Stimulated activated naive CD8-positive, alpha-beta T cell treated with anti-CD3 and anti-CD28 coated beads, Interleukin-15, amount 100 ng/mL, for 72 hours (primary cell): ENCODE measurements around the gene SALL3.
"Not testable (repeated sequence)": the region's sequence is repeated elsewhere in the genome, so short reads cannot be mapped to it uniquely, and the experiment has no call there.

Experiments used
- ATAC-seq: fragments of 150-1000 bp; cut with Tn5 transposase; 2 replicates; pipeline ENCODE4 v1.10.0; 2021; ENCODE audit warnings: mild to moderate bottlenecking, moderate library complexity
- DNase-seq, 2 donors: peaks; one replicate each; pipeline ENCODE4 v3.0.0; 2021 to 2022
- H3K27ac Mint-ChIP-seq, 2 donors: one replicate each; pipeline ENCODE4 v1.8.0; 2022; ENCODE audit warnings: mild to moderate bottlenecking in 2 of 2, mixed read lengths in 2 of 2, moderate library complexity in 2 of 2
- H3K27me3 Mint-ChIP-seq: one replicate; pipeline ENCODE4 v1.8.0; 2022; ENCODE audit warnings: mixed read lengths
- H3K4me1 Mint-ChIP-seq: one replicate; pipeline ENCODE4 v1.8.0; 2022; ENCODE audit warnings: mild to moderate bottlenecking, mixed read lengths
- H3K4me3 Mint-ChIP-seq, 2 donors: one replicate each; pipeline ENCODE4 v1.8.0; 2022; ENCODE audit warnings: mild to moderate bottlenecking in 2 of 2, mixed read lengths in 2 of 2, moderate library complexity in 1 of 2
- H3K9me3 Mint-ChIP-seq, 2 donors: one replicate each; pipeline ENCODE4 v1.8.0; 2022; ENCODE audit warnings: mixed read lengths in 2 of 2

The SALL3 gene

DNA sequence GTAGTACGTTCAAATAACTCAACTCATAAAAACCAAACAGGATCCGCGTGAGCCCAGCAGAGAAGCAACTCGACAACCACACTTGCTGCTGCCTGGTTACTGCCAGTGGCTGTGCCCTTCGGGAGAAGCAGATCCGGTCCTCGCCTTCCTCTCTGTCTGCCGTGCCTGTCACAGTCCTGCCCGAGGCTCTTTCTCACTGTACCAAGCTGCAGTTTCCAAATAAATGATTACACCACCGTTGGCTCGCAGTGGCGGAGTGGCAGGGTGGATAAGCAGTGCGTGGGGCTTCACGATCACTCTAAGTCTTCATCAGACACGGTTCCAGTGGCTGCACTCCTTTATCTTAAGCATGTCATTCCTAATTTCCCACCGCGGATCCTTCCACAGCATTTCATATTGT lies 26.1 kb upstream of the SALL3 start:
- H3K4me1 Mint-ChIP-seq, result no peaks in the 10 kb centered on the region
- H3K4me3 Mint-ChIP-seq, result no peak overlapping the region
- DNase-seq (no peak), ATAC-seq (no peak)
- no peak overlapping the region for H3K27ac Mint-ChIP-seq
- H3K9me3 Mint-ChIP-seq, result peaks cover 5 to 9% of the 10 kb centered on the region in 2 donors
- peaks cover 11% of the 10 kb centered on the region for H3K27me3 Mint-ChIP-seq

DNA sequence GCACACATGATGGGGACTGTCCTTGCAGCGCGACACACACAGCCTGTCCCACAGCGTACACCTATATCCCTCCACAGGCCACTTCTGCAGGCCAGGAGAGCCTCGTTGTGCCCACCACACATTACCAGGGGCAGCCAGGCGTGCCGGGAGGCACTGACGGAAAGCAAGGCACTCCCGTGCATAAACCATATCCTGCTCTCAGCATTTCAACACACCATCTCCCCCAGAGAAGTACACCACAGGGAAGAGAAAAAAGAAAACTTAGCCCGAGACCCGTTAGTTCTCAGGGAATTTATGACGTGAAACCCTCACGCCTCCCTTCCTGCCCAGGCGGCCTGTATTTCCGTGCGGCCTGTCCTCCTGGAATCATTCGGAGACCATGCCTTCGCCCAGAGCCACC lies 24.6 kb upstream of the SALL3 start:
- H3K4me1 Mint-ChIP-seq, result no peaks in the 10 kb centered on the region
- peaks cover 5 to 9% of the 10 kb centered on the region in 2 donors for H3K9me3 Mint-ChIP-seq
- no peak overlapping the region for H3K27ac Mint-ChIP-seq
- ATAC-seq (no peak), DNase-seq (no peak)
- H3K4me3 Mint-ChIP-seq, result no peak overlapping the region
- H3K27me3 Mint-ChIP-seq, result peaks cover 6% of the 10 kb centered on the region

DNA sequence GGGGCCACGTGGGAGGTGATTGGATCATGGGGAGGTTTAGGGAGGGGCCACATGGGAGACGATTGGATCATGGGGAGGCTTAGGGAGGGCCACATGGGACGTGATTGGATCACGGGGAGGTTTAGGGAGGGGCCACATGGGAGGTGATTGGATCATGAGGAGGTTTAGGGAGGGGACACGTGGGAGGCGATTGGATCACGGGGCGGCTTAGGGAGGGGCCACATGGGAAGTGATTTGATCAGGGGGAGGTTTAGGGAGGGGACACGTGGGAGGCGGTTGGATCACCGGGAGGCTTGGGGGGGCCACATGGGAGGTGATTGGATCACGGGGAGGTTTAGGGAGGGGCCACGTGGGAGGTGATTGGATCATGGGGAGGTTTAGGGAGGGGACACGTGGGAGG lies 22.5 kb upstream of the SALL3 start:
- Mint-ChIP-seq H3K4me3 (no peak overlapping the region), H3K4me1 (no peaks in the 10 kb centered on the region), H3K9me3 (peaks cover 6 to 7% of the 10 kb centered on the region in 2 donors), H3K27me3 (peaks cover 6% of the 10 kb centered on the region), H3K27ac (no peak overlapping the region)
- no peak for DNase-seq
- ATAC-seq, result no peak

DNA sequence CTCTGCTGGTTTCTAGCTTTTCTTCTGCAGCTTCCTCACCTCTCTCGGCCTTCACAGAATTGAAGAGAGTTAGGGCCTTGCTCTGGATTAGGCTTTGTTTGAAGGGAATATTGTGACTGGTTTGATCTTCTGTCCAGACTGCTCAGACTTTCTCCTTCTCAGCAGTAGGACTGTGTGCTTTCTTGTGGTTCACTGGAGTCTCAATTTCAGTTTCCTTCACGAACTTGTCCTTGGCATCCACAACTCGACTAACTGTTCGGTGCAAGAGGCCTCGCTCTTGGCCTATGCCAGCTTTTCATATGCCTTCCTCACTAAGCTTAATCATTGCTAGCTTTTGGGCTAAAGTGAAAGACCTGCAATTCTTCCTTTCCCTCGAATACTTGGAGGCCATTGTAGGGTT lies 18.9 kb upstream of the SALL3 start:
- Mint-ChIP-seq H3K27me3 (no peaks in the 10 kb centered on the region), H3K9me3 (peaks cover 20 to 21% of the 10 kb centered on the region in 2 donors), H3K27ac (no peak overlapping the region), H3K4me3 (no peak overlapping the region), H3K4me1 (no peaks in the 10 kb centered on the region)
- no peak for DNase-seq
- ATAC-seq, result no peak

DNA sequence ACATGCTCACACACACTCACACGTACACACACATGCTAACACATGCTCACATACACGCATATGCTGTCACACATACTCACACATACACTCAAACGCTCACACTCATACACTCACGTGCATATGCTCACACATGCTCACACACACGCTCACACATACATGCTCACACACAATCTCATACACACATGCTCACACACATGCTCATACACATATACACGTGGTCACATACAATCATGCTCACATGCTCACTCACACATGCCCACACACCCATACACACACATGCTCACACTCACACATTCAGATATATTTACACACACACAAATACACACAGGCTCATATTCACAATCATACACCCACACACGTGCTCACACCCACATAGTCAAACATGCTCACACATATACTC lies 17.5 kb upstream of the SALL3 start:
- H3K9me3 Mint-ChIP-seq, result peaks cover 20 to 21% of the 10 kb centered on the region in 2 donors
- H3K27me3 Mint-ChIP-seq, result no peaks in the 10 kb centered on the region
- no peak for ATAC-seq
- DNase-seq, result no peak
- H3K4me3 Mint-ChIP-seq, result no peak overlapping the region
- no peaks in the 10 kb centered on the region for H3K4me1 Mint-ChIP-seq
- no peak overlapping the region for H3K27ac Mint-ChIP-seq

DNA sequence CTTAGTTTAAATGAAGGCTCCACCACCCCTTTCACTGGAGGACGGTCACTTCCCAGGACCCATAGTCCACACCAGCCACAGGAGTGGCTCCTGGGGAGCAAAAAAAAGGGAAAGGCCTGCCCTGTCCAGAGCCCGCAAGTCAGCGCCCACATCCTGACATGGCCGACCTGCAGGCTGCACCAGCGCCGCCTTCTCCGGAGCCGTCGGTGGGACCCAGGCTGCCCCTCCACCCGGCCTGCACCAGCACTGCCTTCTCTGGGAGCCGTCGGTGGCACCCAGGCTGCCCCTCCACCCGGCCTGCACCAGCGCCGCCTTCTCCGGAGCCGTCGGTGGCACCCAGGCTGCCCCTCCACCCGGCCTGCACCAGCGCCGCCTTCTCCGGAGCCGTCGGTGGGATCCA lies 14.9 kb upstream of the SALL3 start:
- peaks cover 20 to 21% of the 10 kb centered on the region in 2 donors for H3K9me3 Mint-ChIP-seq
- DNase-seq, H3K27ac Mint-ChIP-seq, ATAC-seq, H3K4me3 Mint-ChIP-seq, H3K4me1 Mint-ChIP-seq: not testable (repeated sequence)
- peaks cover 19% of the 10 kb centered on the region for H3K27me3 Mint-ChIP-seq

DNA sequence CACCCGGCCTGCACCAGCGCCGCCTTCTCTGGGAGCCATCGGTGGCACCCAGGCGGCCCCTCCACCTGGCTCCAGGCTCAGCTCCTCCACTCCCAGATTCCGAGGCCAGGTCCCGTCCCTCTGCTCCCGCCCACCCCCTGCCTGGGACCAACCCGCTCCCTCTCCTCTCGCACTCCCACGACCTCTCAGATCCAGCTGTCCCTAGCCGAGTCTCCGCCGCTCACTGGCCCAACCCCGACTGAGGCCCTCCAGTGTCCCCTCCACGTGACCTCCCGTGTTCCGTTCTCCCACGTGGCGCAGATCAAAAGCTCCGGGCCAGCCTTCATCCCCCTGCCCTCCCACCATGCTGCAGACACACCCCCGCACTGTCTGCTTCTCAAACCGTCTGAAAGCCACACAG lies 14.4 kb upstream of the SALL3 start:
- Mint-ChIP-seq H3K9me3 (peaks cover 20 to 21% of the 10 kb centered on the region in 2 donors), H3K4me3 (no peak overlapping the region), H3K4me1 (no peaks in the 10 kb centered on the region), H3K27me3 (peaks cover 24% of the 10 kb centered on the region), H3K27ac (no peak overlapping the region)
- DNase-seq (no peak), ATAC-seq (no peak)

DNA sequence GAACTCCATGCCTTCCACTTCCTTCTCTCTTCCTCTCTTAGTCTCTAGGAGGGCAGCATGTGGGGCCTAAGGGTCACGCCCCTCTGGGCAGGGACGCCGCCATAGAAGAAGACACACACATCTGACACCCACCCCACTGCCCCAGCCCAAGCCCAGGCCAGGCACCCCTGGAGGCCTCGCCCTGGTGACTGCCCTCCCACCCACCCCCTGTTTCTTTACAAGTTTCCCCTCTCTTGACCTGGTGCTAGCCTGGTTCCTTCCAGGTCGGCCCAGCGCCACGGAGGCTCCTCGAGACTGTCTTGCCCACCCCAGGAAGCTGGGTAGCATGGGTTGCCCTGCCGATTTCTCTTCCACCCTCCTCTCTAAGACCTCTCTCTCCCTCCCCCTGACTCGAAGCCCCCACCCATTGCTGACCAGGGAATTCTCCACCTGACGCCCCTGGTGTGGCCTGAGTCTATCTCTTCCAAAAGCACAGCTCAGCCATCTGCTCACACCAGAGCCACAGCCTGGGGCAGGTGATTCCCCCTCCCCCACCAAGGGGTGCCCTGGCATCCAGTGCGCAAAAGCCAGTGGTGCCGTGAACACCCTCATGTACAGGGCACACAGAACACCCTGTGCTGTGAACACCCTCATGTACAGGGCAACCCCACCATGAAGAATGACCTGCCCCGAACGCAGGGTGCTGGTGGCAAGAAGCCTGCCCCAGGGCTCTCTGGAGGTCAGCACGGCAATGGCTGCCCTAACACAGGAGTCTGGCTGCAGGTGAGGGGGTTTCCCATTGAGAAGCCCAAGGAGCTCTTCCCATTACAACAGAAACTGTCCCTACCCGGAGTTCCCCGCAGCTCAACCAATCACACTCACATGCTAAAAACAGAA lies 13.5 kb upstream of the SALL3 start:
- Mint-ChIP-seq H3K9me3 (peaks cover 20 to 21% of the 10 kb centered on the region in 2 donors), H3K27ac (no peak overlapping the region)

DNA sequence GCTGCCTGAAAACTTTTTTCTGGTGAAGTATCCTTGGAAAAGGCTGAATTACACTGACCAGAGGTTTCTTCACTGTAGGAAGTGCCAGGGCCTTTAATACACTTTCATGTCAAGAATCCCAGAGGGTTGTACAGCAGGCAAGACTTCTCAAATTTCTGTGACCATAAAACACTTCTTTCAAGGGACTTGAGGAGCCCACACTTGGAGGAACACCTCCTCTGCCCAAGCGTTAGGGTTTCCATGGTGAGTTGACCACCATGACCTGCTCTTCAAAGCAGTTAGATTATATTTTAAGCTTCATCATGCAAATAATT lies 12.9 kb upstream of the SALL3 start:
- Mint-ChIP-seq H3K27ac (no peak overlapping the region), H3K27me3 (peaks cover 39% of the 10 kb centered on the region), H3K4me1 (no peaks in the 10 kb centered on the region), H3K9me3 (peaks cover 18% of the 10 kb centered on the region in 2 donors), H3K4me3 (no peak overlapping the region)
- DNase-seq (no peak), ATAC-seq (no peak)

More for the DNA sequence above, 13.5 kb upstream of the SALL3 start:
- no peaks in the 10 kb centered on the region for H3K4me1 Mint-ChIP-seq
- DNase-seq (no peak), ATAC-seq (peak; percentile 33)
- no peak overlapping the region for H3K4me3 Mint-ChIP-seq
- H3K27me3 Mint-ChIP-seq, result peaks cover 33% of the 10 kb centered on the region

DNA sequence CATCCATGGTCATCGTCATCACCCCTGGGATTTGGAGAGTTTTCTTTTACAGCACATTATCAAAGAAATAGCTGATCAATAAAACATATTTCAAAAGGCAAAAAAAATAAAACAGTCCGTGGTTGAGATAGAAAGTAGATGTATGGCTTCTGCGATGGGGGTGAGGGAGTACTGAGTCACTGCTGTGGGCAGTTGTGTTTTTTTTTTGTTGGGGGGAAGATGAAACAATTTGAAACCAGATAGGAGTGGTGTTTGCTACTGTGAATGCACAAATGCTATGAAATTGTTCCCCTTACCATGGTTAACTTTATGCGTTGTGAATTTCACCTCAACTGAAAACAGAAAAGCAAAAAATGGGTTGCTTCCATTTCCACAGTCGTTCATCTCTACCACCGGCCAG lies 11.9 kb upstream of the SALL3 start:
- ATAC-seq (peak; percentile 70), DNase-seq (no peak)
- peaks cover under 1% of the 10 kb centered on the region for H3K4me1 Mint-ChIP-seq
- H3K27ac Mint-ChIP-seq, result no peak overlapping the region
- peaks cover 49% of the 10 kb centered on the region for H3K27me3 Mint-ChIP-seq
- peaks cover 8 to 9% of the 10 kb centered on the region in 2 donors for H3K9me3 Mint-ChIP-seq
- H3K4me3 Mint-ChIP-seq, result no peak overlapping the region

DNA sequence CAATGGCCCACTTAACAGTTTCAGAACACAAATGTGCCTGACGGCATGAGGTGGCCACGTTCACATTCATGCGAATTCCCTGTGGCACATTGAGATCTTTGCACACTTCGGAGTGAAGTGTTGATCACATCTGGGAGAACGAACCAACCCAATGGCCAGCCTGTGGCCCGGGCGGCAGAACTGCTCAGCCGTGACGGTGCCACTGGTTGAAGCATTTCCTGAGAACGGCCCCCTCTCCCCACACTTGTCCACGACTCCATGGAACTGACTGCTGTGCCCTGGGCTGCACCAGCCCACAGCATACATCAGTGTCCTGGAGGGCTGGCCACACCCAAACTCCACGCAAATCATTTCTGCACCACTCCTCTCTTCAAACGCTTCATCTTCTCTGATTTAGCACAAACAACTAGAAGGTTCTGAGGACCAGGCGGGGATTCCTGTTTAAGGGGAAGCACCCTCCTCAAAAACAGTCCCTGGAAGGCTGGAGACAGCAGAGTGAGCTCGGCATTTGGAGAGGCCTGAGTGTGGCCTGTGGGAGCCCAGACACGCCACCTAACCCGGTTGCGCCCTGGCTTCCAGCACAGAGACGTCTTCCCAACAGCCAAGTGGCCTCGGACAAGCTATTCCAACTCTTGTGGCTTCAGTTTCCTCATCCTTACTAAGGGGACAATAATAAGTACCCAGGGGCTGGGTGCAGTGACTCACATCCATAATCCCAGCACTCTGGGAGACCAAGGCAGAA lies 9.9 kb upstream of the SALL3 start:
- Mint-ChIP-seq H3K9me3 (no peaks in the 10 kb centered on the region), H3K27ac (no peak overlapping the region), H3K4me3 (no peak overlapping the region), H3K4me1 (peaks cover 9% of the 10 kb centered on the region), H3K27me3 (peaks cover 66% of the 10 kb centered on the region)
- DNase-seq (no peak), ATAC-seq (no peak)

DNA sequence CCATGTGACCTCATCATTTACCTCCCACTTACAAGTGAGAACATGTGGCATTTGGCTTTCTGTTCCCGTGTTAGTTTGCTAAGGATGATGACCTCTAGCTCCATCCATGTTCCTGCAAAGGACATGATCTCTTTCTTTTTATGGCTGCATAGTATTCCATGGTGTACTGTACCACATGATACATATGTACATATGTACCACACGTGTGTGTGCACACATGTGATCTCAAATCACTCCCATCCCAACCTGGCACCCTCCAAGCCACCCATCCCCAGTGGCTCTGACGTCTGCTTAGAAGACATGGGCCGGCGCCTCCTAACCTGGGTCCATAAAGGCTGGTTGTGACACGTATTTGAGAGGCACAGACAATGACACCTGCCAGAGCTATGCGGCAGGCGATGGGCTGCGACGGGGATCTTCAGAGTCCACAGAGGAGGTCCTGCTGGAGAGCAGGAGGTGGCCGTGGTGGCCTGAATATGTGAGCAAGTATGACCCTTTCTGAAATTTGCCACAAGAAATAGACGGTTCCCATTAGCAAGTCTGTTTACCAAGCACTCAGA lies 8.8 kb upstream of the SALL3 start:
- ATAC-seq, result no peak
- Mint-ChIP-seq H3K27ac (no peak overlapping the region), H3K27me3 (peaks cover 77% of the 10 kb centered on the region)

DNA sequence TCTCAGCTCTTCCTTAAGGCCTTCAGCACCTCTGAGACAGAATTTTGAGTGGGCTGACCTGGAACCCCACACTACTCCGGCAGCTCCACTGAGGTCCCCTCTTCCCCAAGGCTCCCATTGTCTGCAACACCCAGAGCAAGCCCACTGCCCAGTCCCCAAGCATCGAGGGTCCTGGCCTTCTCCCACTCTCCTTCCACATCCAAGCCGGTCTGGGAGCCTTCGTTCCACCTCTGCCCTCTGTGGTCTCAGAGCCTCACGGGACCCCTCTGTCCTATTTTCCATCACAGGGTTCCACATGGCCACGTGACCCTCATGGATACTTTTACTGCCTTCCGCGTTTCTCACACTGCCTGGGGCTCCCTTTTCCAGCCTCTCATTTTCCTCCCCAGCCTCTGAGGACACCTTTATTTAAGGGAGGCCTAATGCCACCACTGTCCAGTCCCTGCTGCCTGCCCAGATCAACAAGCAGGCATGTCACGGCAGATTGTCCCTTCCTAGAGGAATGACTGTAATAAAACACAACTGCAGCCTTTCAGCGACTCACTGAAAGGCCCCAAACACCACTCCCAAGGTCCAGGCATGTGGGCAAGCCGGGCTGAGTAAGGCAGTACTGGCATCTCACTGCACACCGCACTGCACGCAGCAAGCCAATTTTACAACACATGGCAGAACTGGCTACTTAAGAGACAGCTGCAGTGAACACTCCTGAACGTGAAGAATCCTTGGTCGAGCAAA lies 7.9 kb upstream of the SALL3 start:
- DNase-seq (no peak), ATAC-seq (no peak)
- no peak overlapping the region for H3K27ac Mint-ChIP-seq
- H3K4me1 Mint-ChIP-seq, result peaks cover 11% of the 10 kb centered on the region
- H3K9me3 Mint-ChIP-seq, result no peaks in the 10 kb centered on the region
- peaks cover 85% of the 10 kb centered on the region for H3K27me3 Mint-ChIP-seq
- H3K4me3 Mint-ChIP-seq, result no peak overlapping the region

More for the DNA sequence above, 8.8 kb upstream of the SALL3 start:
- peaks cover 11% of the 10 kb centered on the region for H3K4me1 Mint-ChIP-seq
- DNase-seq, result no peak
- no peak overlapping the region for H3K4me3 Mint-ChIP-seq
- no peaks in the 10 kb centered on the region for H3K9me3 Mint-ChIP-seq

DNA sequence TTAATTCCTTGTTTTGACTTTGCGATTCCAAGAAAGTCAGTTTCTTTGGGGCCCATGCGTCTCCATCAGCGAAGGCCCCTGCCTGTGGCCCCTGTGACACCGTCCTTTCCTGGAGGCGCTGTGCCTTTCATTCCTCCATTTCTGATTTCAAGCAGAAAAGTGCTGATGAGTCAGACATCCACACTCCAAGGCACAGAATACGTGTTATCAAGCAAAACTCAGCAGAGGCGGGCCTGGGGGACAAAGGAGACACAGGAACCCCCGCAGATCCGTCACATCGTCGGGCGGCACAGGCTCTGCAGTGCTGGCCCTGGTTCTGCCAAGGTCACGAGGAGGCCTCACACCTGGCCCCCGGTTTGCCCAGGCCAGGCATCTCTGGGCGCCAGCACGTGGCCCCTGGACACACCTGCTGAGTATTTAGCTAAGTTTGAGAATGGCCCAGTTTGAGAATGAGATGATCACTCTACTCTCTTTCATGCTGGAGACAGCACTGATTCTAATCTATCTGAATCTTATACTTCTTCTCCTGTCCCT lies 7.2 kb upstream of the SALL3 start:
- no peaks in the 10 kb centered on the region for H3K9me3 Mint-ChIP-seq
- peaks cover 18% of the 10 kb centered on the region for H3K4me1 Mint-ChIP-seq
- no peak for DNase-seq
- no peak overlapping the region for H3K27ac Mint-ChIP-seq
- no peak for ATAC-seq
- peaks cover 93% of the 10 kb centered on the region for H3K27me3 Mint-ChIP-seq
- H3K4me3 Mint-ChIP-seq, result no peak overlapping the region

DNA sequence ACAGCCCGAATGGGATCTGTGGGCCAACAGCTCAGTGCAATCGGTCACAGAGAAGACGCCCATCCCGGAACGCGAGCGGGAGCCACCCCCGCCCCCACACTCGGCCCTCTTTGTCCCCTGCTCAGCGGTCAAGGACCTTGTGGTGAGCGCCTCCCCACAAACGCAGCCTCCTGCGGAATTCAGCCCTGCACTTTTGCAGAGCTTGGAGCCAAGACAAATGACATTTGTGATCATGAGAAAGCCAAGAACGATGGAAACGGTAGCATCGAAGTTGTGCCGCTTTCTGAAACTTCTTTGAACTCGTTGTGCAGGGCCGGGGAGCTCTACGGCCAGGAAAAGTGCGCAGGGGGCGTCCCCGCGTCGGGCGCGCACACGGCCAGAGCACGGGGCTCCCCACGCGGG lies 6.7 kb upstream of the SALL3 start:
- DNase-seq, result no peak
- Mint-ChIP-seq H3K27me3 (peaks cover 97% of the 10 kb centered on the region), H3K4me3 (peak overlapping the region; percentile 27 to 36), H3K4me1 (peaks cover 23% of the 10 kb centered on the region), H3K9me3 (no peaks in the 10 kb centered on the region), H3K27ac (no peak overlapping the region)
- ATAC-seq, result no peak
